ENCODE results near the gene SNX8. TPM values are rescaled to one million over a fixed set of nuclear protein-coding genes. Genes with fewer than 3 reads are reported as not detected.

SNX8 gene
- total RNA-seq, 2 experiments from 2014 or later: 12.1 to 42.0 TPM

DNA sequence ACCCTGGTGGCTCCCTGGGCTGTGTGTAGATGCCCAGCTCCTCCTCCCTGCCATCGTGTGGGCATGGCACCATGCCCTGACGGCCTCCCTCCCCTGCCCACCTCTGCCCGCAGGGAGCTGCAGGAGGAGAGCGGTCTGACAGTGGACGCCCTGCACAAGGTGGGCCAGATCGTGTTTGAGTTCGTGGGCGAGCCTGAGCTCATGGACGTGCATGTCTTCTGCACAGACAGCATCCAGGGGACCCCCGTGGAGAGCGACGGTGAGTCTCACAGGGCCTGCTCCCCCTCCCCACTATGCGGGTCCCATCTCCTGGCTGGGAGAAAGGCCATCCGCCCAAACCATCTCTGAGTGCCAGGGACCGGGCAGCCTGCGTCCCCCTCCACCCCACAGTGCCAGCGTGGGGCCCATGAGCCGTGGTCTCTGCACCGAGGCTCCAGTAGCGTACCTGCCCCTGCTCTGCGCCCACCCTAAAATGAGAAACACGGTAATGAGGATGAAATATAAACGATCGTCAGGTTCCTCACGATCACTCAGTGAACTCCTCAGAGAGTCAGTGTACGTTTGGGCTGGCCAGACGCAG lies 64.4 kb downstream of the SNX8 start:
- Histone ChIP-seq H4K20me1 (ENCODE audit: insufficient read depth, low read length) (no peaks in the 10 kb centered on the region), H2AFZ (ENCODE audit: low read length) (no peak overlapping the region), H3K36me3 (ENCODE audit: insufficient read depth, low read length) (peaks cover 31% of the 10 kb centered on the region; the same call in 1 of the 2 replicates), H3K4me2 (ENCODE audit: low read length) (no peak overlapping the region), H3K4me1 (ENCODE audit: insufficient read depth, low read length, poor library complexity, severe bottlenecking) (no peaks in the 10 kb centered on the region), H3K27ac (ENCODE audit: low read depth, low read length, poor library complexity, severe bottlenecking) (no peak overlapping the region), H3K79me2 (ENCODE audit: insufficient read depth, low read depth, low read length) (no peaks in the 10 kb centered on the region), H3K9me2 (ENCODE audit: insufficient read depth, low read length) (no peaks in the 10 kb centered on the region), H3K4me3 (ENCODE audit: low read depth, low read length, poor library complexity, severe bottlenecking) (no peak overlapping the region), H3K9me3 (ENCODE audit: low read length) (no peaks in the 10 kb centered on the region)
- DNase-seq (ENCODE audit: low spot score): no peak
- ChIA-PET POLR2A (interaction anchor here (0.9 kb wide), 1 partner anchor 9 kb away, joined by 3 read pairs; no protein-coding TSS in a partner anchor), CTCF (ENCODE audit: unreplicated experiment) (no interaction called here)
- TF ChIP-seq EZH2phosphoT487 (IDR thresholded peaks at IDR 0.05; ENCODE audit: borderline replicate concordance, low read depth, low read length): no peak
- TF ChIP-seq, protein P1, sequence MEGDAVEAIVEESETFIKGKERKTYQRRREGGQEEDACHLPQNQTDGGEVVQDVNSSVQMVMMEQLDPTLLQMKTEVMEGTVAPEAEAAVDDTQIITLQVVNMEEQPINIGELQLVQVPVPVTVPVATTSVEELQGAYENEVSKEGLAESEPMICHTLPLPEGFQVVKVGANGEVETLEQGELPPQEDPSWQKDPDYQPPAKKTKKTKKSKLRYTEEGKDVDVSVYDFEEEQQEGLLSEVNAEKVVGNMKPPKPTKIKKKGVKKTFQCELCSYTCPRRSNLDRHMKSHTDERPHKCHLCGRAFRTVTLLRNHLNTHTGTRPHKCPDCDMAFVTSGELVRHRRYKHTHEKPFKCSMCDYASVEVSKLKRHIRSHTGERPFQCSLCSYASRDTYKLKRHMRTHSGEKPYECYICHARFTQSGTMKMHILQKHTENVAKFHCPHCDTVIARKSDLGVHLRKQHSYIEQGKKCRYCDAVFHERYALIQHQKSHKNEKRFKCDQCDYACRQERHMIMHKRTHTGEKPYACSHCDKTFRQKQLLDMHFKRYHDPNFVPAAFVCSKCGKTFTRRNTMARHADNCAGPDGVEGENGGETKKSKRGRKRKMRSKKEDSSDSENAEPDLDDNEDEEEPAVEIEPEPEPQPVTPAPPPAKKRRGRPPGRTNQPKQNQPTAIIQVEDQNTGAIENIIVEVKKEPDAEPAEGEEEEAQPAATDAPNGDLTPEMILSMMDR (conservative IDR thresholded peaks at IDR 0.05; ENCODE audit: low read length): no peak
- intact Hi-C loops (cut with micrococcal nuclease; ENCODE audit: unreplicated experiment): no loop called here
- no TSS peak for BruUV-seq (replicated peaks)

DNA sequence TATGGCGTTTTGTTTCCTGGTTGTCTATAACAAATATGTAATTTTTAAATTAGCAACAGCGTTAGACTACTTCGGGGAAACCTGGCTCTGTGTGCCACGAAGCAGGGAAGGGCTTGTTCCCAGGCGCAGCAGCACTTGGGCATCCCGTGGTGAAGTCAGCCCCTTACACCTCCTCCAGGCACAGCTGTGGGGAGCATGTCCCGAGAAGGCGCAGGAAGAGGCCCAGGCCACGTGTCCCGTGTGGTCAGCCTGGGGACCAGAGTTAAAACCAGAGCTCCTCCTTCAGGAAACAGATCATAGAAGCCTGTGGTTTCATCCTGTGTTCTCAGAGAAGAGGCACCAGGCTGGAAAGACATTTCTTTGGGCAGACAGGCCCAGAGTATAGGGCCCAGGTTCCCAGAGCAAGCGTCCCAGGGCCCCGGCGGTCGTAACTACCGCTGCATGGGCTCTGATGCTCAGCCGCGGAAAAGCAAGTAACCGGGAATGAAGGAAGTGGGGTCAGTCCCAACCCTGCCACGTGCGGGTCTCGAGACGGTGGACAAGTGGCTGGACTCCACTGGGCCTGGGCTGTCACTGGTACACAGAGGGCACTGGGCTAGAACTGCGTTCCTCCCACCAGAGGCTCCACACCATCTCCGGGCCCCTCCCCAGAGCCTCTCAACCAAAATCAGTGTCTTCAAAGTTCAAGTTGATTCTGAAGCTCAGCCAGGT lies 65.1 kb downstream of the SNX8 start:
- ChIA-PET CTCF (ENCODE audit: unreplicated experiment) (no interaction called here), POLR2A (interaction anchor here (0.7 to 0.9 kb wide), 3 partner anchors 9 to 12 kb away, joined by 3 to 5 read pairs (median 3); no protein-coding TSS in a partner anchor)
- DNase-seq (ENCODE audit: low spot score): no peak
- H3K4me2 ChIP-seq (ENCODE audit: low read length): no peak overlapping the region
- H3K27ac ChIP-seq (ENCODE audit: low read depth, low read length, poor library complexity, severe bottlenecking): no peak overlapping the region
- TF ChIP-seq EZH2phosphoT487 (IDR thresholded peaks at IDR 0.05; ENCODE audit: borderline replicate concordance, low read depth, low read length): no peak
- TF ChIP-seq, protein P1 (conservative IDR thresholded peaks at IDR 0.05; ENCODE audit: low read length): no peak
- H3K4me1 ChIP-seq (ENCODE audit: insufficient read depth, low read length, poor library complexity, severe bottlenecking): no peaks in the 10 kb centered on the region
- no peaks in the 10 kb centered on the region for H3K79me2 ChIP-seq (ENCODE audit: insufficient read depth, low read depth, low read length)
- H4K20me1 ChIP-seq (ENCODE audit: insufficient read depth, low read length): no peaks in the 10 kb centered on the region
- no peaks in the 10 kb centered on the region for H3K9me3 ChIP-seq (ENCODE audit: low read length)
- no peaks in the 10 kb centered on the region for H3K9me2 ChIP-seq (ENCODE audit: insufficient read depth, low read length)
- H3K36me3 ChIP-seq (ENCODE audit: insufficient read depth, low read length): peaks cover 25% of the 10 kb centered on the region; the same call in 1 of the 2 replicates
- no peak overlapping the region for H2AFZ ChIP-seq (ENCODE audit: low read length)
- intact Hi-C loops (cut with micrococcal nuclease; ENCODE audit: unreplicated experiment): no loop called here
- BruUV-seq (replicated peaks): no TSS peak
- H3K4me3 ChIP-seq (ENCODE audit: low read depth, low read length, poor library complexity, severe bottlenecking): no peak overlapping the region

All from OCI-LY7 (cell line).